ENCODE results near the gene ITPK1.

- TF ChIP-seq EZH2 (IDR thresholded peaks at IDR 0.05) (no peak), POLR2AphosphoS5 (IDR thresholded peaks at IDR 0.05; ENCODE audit: borderline replicate concordance, low read depth, low read length) (no peak)
These were observed 65.0 kb downstream of the ITPK1 start for GRCh38 chr14:93050761-93051160.

Data from SK-N-MC (cell line).